ENCODE data around the gene ESR2. TPM values are rescaled to one million over a fixed set of nuclear protein-coding genes. Genes with fewer than 3 reads are reported as not detected.

ESR2 gene
- total and polyA plus RNA-seq, 2 donors (not counting 3 experiments of a cell fraction or from before 2014, with no cell fraction given): 0.10 to 0.58 TPM

DNA sequence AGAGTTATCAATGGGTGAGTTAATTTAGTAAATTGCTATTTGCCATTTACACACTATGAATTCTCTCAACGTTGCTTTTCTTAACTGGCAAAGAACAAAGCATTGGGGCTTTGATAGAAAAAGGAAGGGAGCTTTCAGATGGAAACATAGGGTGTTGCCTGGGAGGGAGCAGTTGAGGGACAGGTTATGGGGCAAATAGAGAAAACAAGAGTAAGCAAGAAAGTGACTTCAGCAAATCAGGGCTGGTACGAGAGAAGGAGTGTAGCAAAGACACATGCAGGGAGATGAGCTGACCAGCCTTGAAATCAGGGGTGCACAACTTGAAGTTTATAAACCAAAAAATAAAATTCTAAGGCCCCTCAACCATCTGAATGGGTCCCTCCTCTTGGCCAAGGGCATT, 15.7 kb downstream of the ESR2 start:
- Histone ChIP-seq H3K9ac (replicated peaks; ENCODE audit: extremely low read depth, insufficient read depth, low read length) (no peak overlapping the region), H4K20me1 (replicated peaks; ENCODE audit: control insufficient read depth, extremely low read depth, insufficient read depth, low read length) (no peaks in the 10 kb centered on the region), H3K36me3 (ENCODE audit: control insufficient read depth in 2 of 2, extremely low read depth in 1 of 2, insufficient read depth in 2 of 2, low read length in 2 of 2) (no peaks in the 10 kb centered on the region), H3K27me3 (ENCODE audit: control insufficient read depth in 2 of 2, insufficient read depth in 2 of 2, low read length in 2 of 2) (no peaks in the 10 kb centered on the region), H3K4me2 (ENCODE audit: insufficient read depth, low read length) (no peak overlapping the region), H3K4me3 (replicated peaks in 1 of 3; ENCODE audit: insufficient read depth in 1 of 3, low read depth in 1 of 3, low read length in 3 of 3) (no peak overlapping the region), H3K4me1 (ENCODE audit: control insufficient read depth, extremely low read depth, insufficient read depth, low read length) (peaks cover 22% of the 10 kb centered on the region), H2AFZ (ENCODE audit: low read depth, low read length) (no peak overlapping the region), H3K9me1 (replicated peaks; ENCODE audit: control insufficient read depth, extremely low read depth, insufficient read depth, low read length) (no peaks in the 10 kb centered on the region), H3K27ac (ENCODE audit: insufficient read depth, low read depth, low read length) (no peak overlapping the region), H3K79me2 (ENCODE audit: control insufficient read depth, insufficient read depth, low read length) (no peaks in the 10 kb centered on the region), H3K9me3 (replicated peaks; ENCODE audit: control insufficient read depth, insufficient read depth, low read length) (no peaks in the 10 kb centered on the region)
- no peak for FAIRE-seq
- intact Hi-C loops (cut with micrococcal nuclease) (no loop called here), dilution Hi-C loops (cut with MboI; ENCODE audit: extremely low pct_ligation_motif_present, low sequenced_read_pairs) (no loop called here)
- no peak for DNase-seq (ENCODE audit: low read depth, low spot score)
- TF ChIP-seq EZH2 (IDR thresholded peaks at IDR 0.05; ENCODE audit: borderline replicate concordance, low read depth, low read length, severe bottlenecking): no peak
- TF ChIP-seq GATA2 (IDR thresholded peaks at IDR 0.05; ENCODE audit: insufficient read depth, insufficient read length, low read depth, low read length): no peak
- no peak for TF ChIP-seq POLR2AphosphoS5 (IDR thresholded peaks at IDR 0.05; ENCODE audit: insufficient read depth, low read depth, low read length)
- no peak for TF ChIP-seq JUN (IDR thresholded peaks at IDR 0.05; ENCODE audit: borderline replicate concordance, insufficient read depth, insufficient read length, low read depth)
- TF ChIP-seq, protein P1, sequence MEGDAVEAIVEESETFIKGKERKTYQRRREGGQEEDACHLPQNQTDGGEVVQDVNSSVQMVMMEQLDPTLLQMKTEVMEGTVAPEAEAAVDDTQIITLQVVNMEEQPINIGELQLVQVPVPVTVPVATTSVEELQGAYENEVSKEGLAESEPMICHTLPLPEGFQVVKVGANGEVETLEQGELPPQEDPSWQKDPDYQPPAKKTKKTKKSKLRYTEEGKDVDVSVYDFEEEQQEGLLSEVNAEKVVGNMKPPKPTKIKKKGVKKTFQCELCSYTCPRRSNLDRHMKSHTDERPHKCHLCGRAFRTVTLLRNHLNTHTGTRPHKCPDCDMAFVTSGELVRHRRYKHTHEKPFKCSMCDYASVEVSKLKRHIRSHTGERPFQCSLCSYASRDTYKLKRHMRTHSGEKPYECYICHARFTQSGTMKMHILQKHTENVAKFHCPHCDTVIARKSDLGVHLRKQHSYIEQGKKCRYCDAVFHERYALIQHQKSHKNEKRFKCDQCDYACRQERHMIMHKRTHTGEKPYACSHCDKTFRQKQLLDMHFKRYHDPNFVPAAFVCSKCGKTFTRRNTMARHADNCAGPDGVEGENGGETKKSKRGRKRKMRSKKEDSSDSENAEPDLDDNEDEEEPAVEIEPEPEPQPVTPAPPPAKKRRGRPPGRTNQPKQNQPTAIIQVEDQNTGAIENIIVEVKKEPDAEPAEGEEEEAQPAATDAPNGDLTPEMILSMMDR (IDR thresholded peaks at IDR 0.05; ENCODE audit: extremely low read depth in 1 of 2, insufficient read depth in 1 of 2, low read depth in 1 of 2, low read length in 2 of 2): no peak
- no peak for TF ChIP-seq MYC (IDR thresholded peaks at IDR 0.05; ENCODE audit: low read depth, low read length)
- no peak for TF ChIP-seq FOS (IDR thresholded peaks at IDR 0.05; ENCODE audit: borderline replicate concordance, insufficient read depth, low read length)
- TF ChIP-seq, protein P2, sequence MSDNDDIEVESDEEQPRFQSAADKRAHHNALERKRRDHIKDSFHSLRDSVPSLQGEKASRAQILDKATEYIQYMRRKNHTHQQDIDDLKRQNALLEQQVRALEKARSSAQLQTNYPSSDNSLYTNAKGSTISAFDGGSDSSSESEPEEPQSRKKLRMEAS (IDR thresholded peaks at IDR 0.05; ENCODE audit: insufficient read depth, insufficient read length): no peak
- TF ChIP-seq POLR2A (IDR thresholded peaks at IDR 0.05; ENCODE audit: low read depth, low read length): no peak
- POLR2A ChIA-PET: no interaction called here
- CTCF ChIA-PET: interaction anchor here (1.4 kb wide), 1 partner anchor 25 kb away, joined by 3 read pairs; no protein-coding TSS in a partner anchor
- BruUV-seq (replicated peaks): no TSS peak
